MG63 (cell line): ENCODE data around the gene ZSCAN12. TPM values are rescaled to one million over a fixed set of nuclear protein-coding genes. Genes with fewer than 3 reads are reported as not detected.
A peak's percentile ranks its signal among the peaks of the same experiment; 100 is the strongest.
"Not testable (repeated sequence)": the region's sequence is repeated elsewhere in the genome, so short reads cannot be mapped to it uniquely, and the experiment has no call there.

Experiments used
- DNase-seq: peaks from one replicate; pipeline ENCODE4 v3.0.0-alpha.2; 2020
- H3K27me3 ChIP-seq: fragments of 250-450 bp; sonication (Bioruptor Pico); 2 replicates; pipeline ENCODE4 v1.5.1; 2020; ENCODE audit warnings: mild to moderate bottlenecking, moderate library complexity
- H3K36me3 ChIP-seq: fragments of 250-450 bp; sonication (Bioruptor Pico); 2 replicates; pipeline ENCODE4 v1.5.1; 2020; ENCODE audit warnings: mild to moderate bottlenecking, moderate library complexity
- H3K4me3 ChIP-seq: fragments of 250-450 bp; sonication (Bioruptor Pico); 2 replicates; pipeline ENCODE4 v1.5.1; 2020; ENCODE audit warnings: mild to moderate bottlenecking, moderate library complexity
- H3K9me3 ChIP-seq: fragments of 250-450 bp; sonication (Bioruptor Pico); 2 replicates; pipeline ENCODE4 v1.5.1; 2020; ENCODE audit warnings: mild to moderate bottlenecking, moderate library complexity
- total RNA-seq: library from RNA; depleted of rRNA; stranded (reverse); fragments of >200 nt; shearing (Covaris generic); gene quantifications from 2 replicates; pipeline ENCODE4 v1.2.3, GENCODE V29; 2014; ENCODE audit warnings: low replicate concordance

The ZSCAN12 gene
- total RNA-seq, 1 experiment from 2014 or later = 0.95 TPM

- H3K27me3 ChIP-seq = no peaks in the 10 kb centered on the region
- H3K4me3 ChIP-seq = no peak overlapping the region
- DNase-seq = no peak
- no peaks in the 10 kb centered on the region for H3K36me3 ChIP-seq
- H3K9me3 ChIP-seq = no peaks in the 10 kb centered on the region
Measured at GRCh38 chr6:28407401-28407800, 7.9 kb upstream of the ZSCAN12 start.

- not testable (repeated sequence) for H3K27me3 ChIP-seq, DNase-seq, H3K36me3 ChIP-seq, H3K9me3 ChIP-seq, H3K4me3 ChIP-seq
Measured at GRCh38 chr6:28403923-28404322, 4.4 kb upstream of the ZSCAN12 start.

- no peak for DNase-seq
- H3K27me3 ChIP-seq = no peaks in the 10 kb centered on the region
- no peaks in the 10 kb centered on the region for H3K36me3 ChIP-seq
- no peak overlapping the region for H3K4me3 ChIP-seq
- no peaks in the 10 kb centered on the region for H3K9me3 ChIP-seq
Measured at GRCh38 chr6:28402197-28402596, 2.6 kb upstream of the ZSCAN12 start.

GRCh38 chr6:28401172-28401571 is 1.6 kb upstream of the ZSCAN12 start:
- peak; percentile 16 for DNase-seq
- H3K27me3 ChIP-seq = no peaks in the 10 kb centered on the region
- H3K4me3 ChIP-seq = no peak overlapping the region
- H3K9me3 ChIP-seq = no peaks in the 10 kb centered on the region
- no peaks in the 10 kb centered on the region for H3K36me3 ChIP-seq

GRCh38 chr6:28400122-28400451 is 540 bp upstream of the ZSCAN12 start:
- Histone ChIP-seq H3K9me3 (no peaks in the 10 kb centered on the region), H3K27me3 (no peaks in the 10 kb centered on the region)

GRCh38 chr6:28395918-28396317 is 3.6 kb downstream of the ZSCAN12 start:
- no peak for DNase-seq
- Histone ChIP-seq H3K36me3 (no peaks in the 10 kb centered on the region), H3K27me3 (no peaks in the 10 kb centered on the region), H3K4me3 (no peak overlapping the region), H3K9me3 (no peaks in the 10 kb centered on the region)

More at GRCh38 chr6:28400122-28400451, 540 bp upstream of the ZSCAN12 start:
- DNase-seq = no peak
- Histone ChIP-seq H3K36me3 (no peaks in the 10 kb centered on the region), H3K4me3 (peak overlapping the region; percentile 56)

GRCh38 chr6:28393912-28394662 is 5.5 kb downstream of the ZSCAN12 start:
- no peak for DNase-seq
- no peaks in the 10 kb centered on the region for H3K36me3 ChIP-seq
- H3K4me3 ChIP-seq = no peak overlapping the region
- no peaks in the 10 kb centered on the region for H3K9me3 ChIP-seq
- H3K27me3 ChIP-seq = no peaks in the 10 kb centered on the region

- no peak for DNase-seq
- Histone ChIP-seq H3K36me3 (no peaks in the 10 kb centered on the region), H3K9me3 (no peaks in the 10 kb centered on the region), H3K27me3 (no peaks in the 10 kb centered on the region), H3K4me3 (no peak overlapping the region)
Measured at GRCh38 chr6:28390688-28391087, 8.9 kb downstream of the ZSCAN12 start.

- no peaks in the 10 kb centered on the region; the same call in none of the 2 replicates for H3K36me3 ChIP-seq
- DNase-seq = no peak
Measured at GRCh38 chr6:28384143-28384533, 15.4 kb downstream of the ZSCAN12 start.

GRCh38 chr6:28383235-28384142 is 16.1 kb downstream of the ZSCAN12 start:
- no peak for DNase-seq
- no peak overlapping the region for H3K4me3 ChIP-seq
- no peaks in the 10 kb centered on the region for H3K27me3 ChIP-seq
- no peaks in the 10 kb centered on the region for H3K9me3 ChIP-seq
- H3K36me3 ChIP-seq = no peaks in the 10 kb centered on the region; the same call in none of the 2 replicates

More at GRCh38 chr6:28384143-28384533, 15.4 kb downstream of the ZSCAN12 start:
- Histone ChIP-seq H3K27me3 (no peaks in the 10 kb centered on the region), H3K9me3 (no peaks in the 10 kb centered on the region), H3K4me3 (no peak overlapping the region)

GRCh38 chr6:28380381-28380780 is 19.2 kb downstream of the ZSCAN12 start:
- Histone ChIP-seq H3K9me3 (no peaks in the 10 kb centered on the region), H3K27me3 (no peaks in the 10 kb centered on the region), H3K4me3 (no peak overlapping the region), H3K36me3 (no peaks in the 10 kb centered on the region; the same call in none of the 2 replicates)
- no peak for DNase-seq

- no peaks in the 10 kb centered on the region; the same call in none of the 2 replicates for H3K36me3 ChIP-seq
Measured at GRCh38 chr6:28378644-28379043, 20.9 kb downstream of the ZSCAN12 start.

GRCh38 chr6:28377879-28378278 is 21.7 kb downstream of the ZSCAN12 start:
- H3K27me3 ChIP-seq = no peaks in the 10 kb centered on the region
- H3K9me3 ChIP-seq = no peaks in the 10 kb centered on the region
- DNase-seq = no peak
- H3K36me3 ChIP-seq = no peaks in the 10 kb centered on the region; the same call in none of the 2 replicates
- no peak overlapping the region for H3K4me3 ChIP-seq

More at GRCh38 chr6:28378644-28379043, 20.9 kb downstream of the ZSCAN12 start:
- H3K4me3 ChIP-seq = no peak overlapping the region
- no peak for DNase-seq
- no peaks in the 10 kb centered on the region for H3K9me3 ChIP-seq
- H3K27me3 ChIP-seq = no peaks in the 10 kb centered on the region

GRCh38 chr6:28373925-28374324 is 25.6 kb downstream of the ZSCAN12 start:
- no peaks in the 10 kb centered on the region for H3K27me3 ChIP-seq
- no peak overlapping the region for H3K4me3 ChIP-seq
- H3K36me3 ChIP-seq = no peaks in the 10 kb centered on the region; the same call in 1 of the 2 replicates
- H3K9me3 ChIP-seq = no peaks in the 10 kb centered on the region
- DNase-seq = no peak

GRCh38 chr6:28371706-28372451 is 27.7 kb downstream of the ZSCAN12 start:
- no peaks in the 10 kb centered on the region for H3K36me3 ChIP-seq
- H3K27me3 ChIP-seq = no peaks in the 10 kb centered on the region
- H3K9me3 ChIP-seq = no peaks in the 10 kb centered on the region
- no peak overlapping the region for H3K4me3 ChIP-seq
- no peak for DNase-seq

- no peak for DNase-seq
- Histone ChIP-seq H3K27me3 (no peaks in the 10 kb centered on the region), H3K9me3 (no peaks in the 10 kb centered on the region), H3K4me3 (no peak overlapping the region), H3K36me3 (no peaks in the 10 kb centered on the region)
Measured at GRCh38 chr6:28371280-28371679, 28.3 kb downstream of the ZSCAN12 start.

GRCh38 chr6:28370440-28370839 is 29.1 kb downstream of the ZSCAN12 start:
- no peaks in the 10 kb centered on the region for H3K27me3 ChIP-seq
- H3K36me3 ChIP-seq = no peaks in the 10 kb centered on the region
- no peak overlapping the region for H3K4me3 ChIP-seq
- no peak for DNase-seq
- no peaks in the 10 kb centered on the region for H3K9me3 ChIP-seq
